ENCODE measurements around the gene GTSF1L.

GTSF1L gene

DNA sequence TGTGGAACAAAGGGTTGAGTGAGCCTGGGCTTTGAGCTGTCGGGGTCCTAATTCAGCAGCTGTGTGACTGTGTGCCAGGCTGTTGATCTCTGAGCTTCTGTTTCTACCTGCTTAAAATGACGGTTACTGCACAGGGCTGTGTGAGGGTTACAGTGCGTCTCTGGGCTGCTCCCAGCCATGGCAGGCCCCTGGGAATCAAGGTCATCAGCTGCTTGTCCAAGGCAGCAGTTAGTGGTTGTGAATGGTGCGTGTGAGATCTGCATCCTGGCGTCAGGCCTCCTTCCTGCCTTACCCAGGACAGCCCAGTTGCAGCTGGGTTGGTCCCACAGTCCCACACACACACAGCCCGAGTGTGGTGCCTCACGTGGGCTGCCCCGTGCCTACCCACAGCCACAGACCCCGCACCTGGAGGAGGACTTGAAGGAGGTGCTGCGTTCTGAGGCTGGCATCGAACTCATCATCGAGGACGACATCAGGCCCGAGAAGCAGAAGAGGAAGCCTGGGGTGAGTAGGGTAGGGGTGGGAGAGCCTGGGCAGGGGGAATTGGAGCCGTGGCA lies 15.6 kb downstream of the GTSF1L start:
- no peak for DNase-seq (ENCODE audit: low read depth)
- no peak overlapping the region for H3K4me3 ChIP-seq (ENCODE audit: low read depth, low read length)
- TF ChIP-seq, protein P1, sequence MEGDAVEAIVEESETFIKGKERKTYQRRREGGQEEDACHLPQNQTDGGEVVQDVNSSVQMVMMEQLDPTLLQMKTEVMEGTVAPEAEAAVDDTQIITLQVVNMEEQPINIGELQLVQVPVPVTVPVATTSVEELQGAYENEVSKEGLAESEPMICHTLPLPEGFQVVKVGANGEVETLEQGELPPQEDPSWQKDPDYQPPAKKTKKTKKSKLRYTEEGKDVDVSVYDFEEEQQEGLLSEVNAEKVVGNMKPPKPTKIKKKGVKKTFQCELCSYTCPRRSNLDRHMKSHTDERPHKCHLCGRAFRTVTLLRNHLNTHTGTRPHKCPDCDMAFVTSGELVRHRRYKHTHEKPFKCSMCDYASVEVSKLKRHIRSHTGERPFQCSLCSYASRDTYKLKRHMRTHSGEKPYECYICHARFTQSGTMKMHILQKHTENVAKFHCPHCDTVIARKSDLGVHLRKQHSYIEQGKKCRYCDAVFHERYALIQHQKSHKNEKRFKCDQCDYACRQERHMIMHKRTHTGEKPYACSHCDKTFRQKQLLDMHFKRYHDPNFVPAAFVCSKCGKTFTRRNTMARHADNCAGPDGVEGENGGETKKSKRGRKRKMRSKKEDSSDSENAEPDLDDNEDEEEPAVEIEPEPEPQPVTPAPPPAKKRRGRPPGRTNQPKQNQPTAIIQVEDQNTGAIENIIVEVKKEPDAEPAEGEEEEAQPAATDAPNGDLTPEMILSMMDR (IDR thresholded peaks at IDR 0.05; ENCODE audit: low read depth, low read length, missing control alignments) = no peak

DNA sequence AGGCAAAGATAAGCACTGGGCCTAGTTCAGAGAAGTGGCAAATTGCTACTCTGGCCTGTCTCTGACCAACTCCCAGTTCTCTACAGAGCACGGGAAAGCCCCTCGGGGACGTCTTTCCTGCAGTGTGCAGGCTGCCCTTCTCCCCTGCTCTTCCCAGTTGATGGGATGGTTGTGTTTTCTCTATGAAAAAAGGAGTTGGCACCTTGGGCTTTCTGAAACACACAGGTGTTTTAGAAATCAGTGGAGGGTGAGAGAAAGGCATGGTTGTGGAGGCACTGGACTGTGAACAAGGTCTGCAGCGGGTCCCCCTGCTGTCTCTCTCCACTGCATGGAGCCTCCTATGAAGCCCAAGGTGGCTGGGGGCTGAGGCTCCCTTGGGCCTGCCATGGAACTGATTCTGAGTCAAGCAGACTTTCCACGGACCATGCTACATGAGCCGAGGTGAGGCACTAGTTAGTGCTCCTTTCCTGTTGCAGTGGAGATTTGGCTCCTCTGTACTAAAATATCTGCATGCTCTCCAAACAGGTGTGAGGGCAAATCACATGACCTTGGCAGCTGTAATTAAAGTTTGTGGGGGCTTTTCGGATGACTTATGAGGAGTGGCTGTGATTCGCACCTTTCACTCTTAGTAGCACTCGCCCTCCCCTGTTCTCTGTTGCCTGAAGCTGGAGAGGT lies 16.3 kb downstream of the GTSF1L start:
- TF ChIP-seq, protein P1 (IDR thresholded peaks at IDR 0.05; ENCODE audit: low read depth, low read length, missing control alignments) = no peak
- H3K4me3 ChIP-seq (ENCODE audit: low read depth, low read length) = no peak overlapping the region
- peak; percentile 55 for DNase-seq (ENCODE audit: low read depth)

DNA sequence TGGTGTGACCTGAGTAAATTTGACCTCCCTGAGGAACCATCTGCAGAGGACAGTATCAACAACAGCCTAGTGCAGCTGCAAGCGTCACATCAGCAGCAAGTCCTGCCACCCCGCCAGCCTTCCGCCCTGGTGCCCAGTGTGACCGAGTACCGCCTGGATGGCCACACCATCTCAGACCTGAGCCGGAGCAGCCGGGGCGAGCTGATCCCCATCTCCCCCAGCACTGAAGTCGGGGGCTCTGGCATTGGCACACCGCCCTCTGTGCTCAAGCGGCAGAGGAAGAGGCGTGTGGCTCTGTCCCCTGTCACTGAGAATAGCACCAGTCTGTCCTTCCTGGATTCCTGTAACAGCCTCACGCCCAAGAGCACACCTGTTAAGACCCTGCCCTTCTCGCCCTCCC lies 24.3 kb downstream of the GTSF1L start:
- no peak overlapping the region for H3K4me3 ChIP-seq (ENCODE audit: low read depth, low read length)
- no peak for DNase-seq (ENCODE audit: low read depth)
- TF ChIP-seq, protein P1 (IDR thresholded peaks at IDR 0.05; ENCODE audit: low read depth, low read length, missing control alignments) = no peak

DNA sequence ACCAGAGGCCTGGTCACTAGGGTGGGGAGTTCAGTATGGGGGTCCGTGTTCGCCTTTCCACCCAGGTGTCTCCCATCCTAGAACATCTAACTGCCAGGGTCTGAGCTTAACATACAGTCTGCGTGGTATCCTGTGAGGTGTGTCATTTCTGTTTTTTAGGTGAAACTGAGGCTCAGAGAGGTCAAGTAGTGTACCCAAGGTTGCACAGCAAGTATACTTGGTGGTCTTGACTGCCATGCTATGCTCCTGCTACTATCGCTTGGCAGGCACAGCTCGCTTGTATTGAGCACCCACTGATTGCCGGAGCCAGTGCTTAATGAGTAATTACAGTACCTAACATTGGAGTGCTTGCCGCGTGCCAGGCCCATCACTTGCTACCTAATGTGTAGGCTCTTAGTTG lies 26.2 kb downstream of the GTSF1L start:
- H3K4me3 ChIP-seq (ENCODE audit: low read depth, low read length) = no peak overlapping the region
- no peak for DNase-seq (ENCODE audit: low read depth)
- TF ChIP-seq, protein P1 (IDR thresholded peaks at IDR 0.05; ENCODE audit: low read depth, low read length, missing control alignments) = no peak

DNA sequence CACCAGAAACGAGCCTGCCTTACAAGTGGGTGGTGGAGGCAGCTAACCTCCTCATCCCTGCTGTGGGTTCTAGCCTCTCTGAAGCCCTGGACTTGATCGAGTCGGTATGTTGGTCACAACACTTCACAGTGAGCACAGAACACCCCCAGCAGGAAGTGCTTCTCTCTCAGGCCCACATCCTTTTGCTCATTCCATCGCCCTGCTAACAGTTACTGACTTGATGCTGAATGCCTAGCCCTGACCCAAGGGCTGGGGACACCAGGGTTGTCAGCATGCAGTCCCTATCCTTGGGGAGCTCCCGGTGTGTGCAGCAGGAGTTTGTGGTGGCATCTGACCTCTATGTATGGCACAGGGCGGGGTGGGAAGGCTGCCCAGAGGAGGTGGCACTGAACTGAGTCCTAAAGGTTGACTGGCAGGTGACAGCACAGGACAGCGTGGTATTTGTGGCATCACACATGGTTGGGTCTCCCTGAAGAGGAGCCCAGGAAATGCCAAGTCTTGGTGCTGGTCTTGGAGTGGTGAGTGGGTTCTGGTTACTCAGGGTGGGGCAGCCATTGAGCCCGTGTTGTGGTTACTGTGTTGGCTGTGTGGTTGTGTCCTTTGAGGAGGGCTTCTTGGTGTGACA lies 26.7 kb downstream of the GTSF1L start:
- DNase-seq (ENCODE audit: low read depth) = no peak
- TF ChIP-seq, protein P1 (IDR thresholded peaks at IDR 0.05; ENCODE audit: low read depth, low read length, missing control alignments) = no peak
- H3K4me3 ChIP-seq (ENCODE audit: low read depth, low read length) = no peak overlapping the region

DNA sequence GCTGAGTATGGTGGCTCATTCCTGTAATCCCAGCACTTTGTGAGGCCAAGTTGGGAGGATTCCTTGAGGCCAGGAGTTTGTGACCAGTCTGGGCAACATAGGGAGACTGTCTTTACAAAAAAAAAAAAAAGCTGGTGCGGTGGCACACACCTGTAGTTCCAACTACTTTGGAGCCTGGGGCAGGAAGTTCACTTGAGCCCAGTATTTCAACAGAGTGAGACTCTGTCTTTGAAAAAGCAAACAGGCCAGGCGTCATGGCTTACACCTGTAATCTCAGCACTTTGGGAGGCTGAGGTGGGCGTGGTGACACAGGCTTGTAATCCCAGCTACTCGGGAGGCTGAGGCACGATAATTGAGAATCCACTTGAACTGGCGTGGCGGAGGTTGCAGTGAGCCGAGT lies 31.2 kb downstream of the GTSF1L start:
- no peak overlapping the region for H3K4me3 ChIP-seq (ENCODE audit: low read depth, low read length)
- TF ChIP-seq, protein P1 (IDR thresholded peaks at IDR 0.05; ENCODE audit: low read depth, low read length, missing control alignments) = no peak
- DNase-seq (ENCODE audit: low read depth) = no peak

Measured in GM12864 (cell line).